ENCODE results near the gene TASP1.

Gene TASP1

GRCh38 chr20:13432126-13432525 is 206.6 kb downstream of the TASP1 start:
- DNase-seq (ENCODE audit: low spot score) = no peak

- DNase-seq (ENCODE audit: low spot score) = no peak
Observed at GRCh38 chr20:13430346-13431002, 208.3 kb downstream of the TASP1 start.

GRCh38 chr20:13428684-13429083 is 210.0 kb downstream of the TASP1 start:
- no peak for DNase-seq (ENCODE audit: low spot score)

- DNase-seq (ENCODE audit: low spot score) = no peak
Observed at GRCh38 chr20:13426870-13427269, 211.9 kb downstream of the TASP1 start.

GRCh38 chr20:13425381-13426135 is 213.2 kb downstream of the TASP1 start:
- DNase-seq (ENCODE audit: low spot score) = no peak

GRCh38 chr20:13424174-13424833 is 214.4 kb downstream of the TASP1 start:
- DNase-seq (ENCODE audit: low spot score) = no peak

GRCh38 chr20:13423472-13424173 is 215.1 kb downstream of the TASP1 start:
- no peak for DNase-seq (ENCODE audit: low spot score)

- DNase-seq (ENCODE audit: low spot score) = no peak
Observed at GRCh38 chr20:13422637-13423036, 216.1 kb downstream of the TASP1 start.

- DNase-seq (ENCODE audit: low spot score) = no peak
Observed at GRCh38 chr20:13420625-13421024, 218.1 kb downstream of the TASP1 start.

- no peak for DNase-seq (ENCODE audit: low spot score)
Observed at GRCh38 chr20:13419477-13419876, 219.3 kb downstream of the TASP1 start.

GRCh38 chr20:13418263-13419229 is 220.2 kb downstream of the TASP1 start:
- no peak for DNase-seq (ENCODE audit: low spot score)

GRCh38 chr20:13416531-13416930 is 222.2 kb downstream of the TASP1 start:
- DNase-seq (ENCODE audit: low spot score) = no peak

- DNase-seq (ENCODE audit: low spot score) = no peak
Observed at GRCh38 chr20:13412806-13413445, 225.8 kb downstream of the TASP1 start.

GRCh38 chr20:13404293-13404692 is 234.4 kb downstream of the TASP1 start:
- DNase-seq (ENCODE audit: low spot score) = no peak

GRCh38 chr20:13403453-13403852 is 235.3 kb downstream of the TASP1 start:
- DNase-seq (ENCODE audit: low spot score) = no peak

GRCh38 chr20:13402986-13403385 is 235.7 kb downstream of the TASP1 start:
- DNase-seq (ENCODE audit: low spot score) = no peak

GRCh38 chr20:13402171-13402760 is 236.5 kb downstream of the TASP1 start:
- no peak for DNase-seq (ENCODE audit: low spot score)

- DNase-seq (ENCODE audit: low spot score) = no peak
Observed at GRCh38 chr20:13401596-13401995, 237.1 kb downstream of the TASP1 start.

- no peak for DNase-seq (ENCODE audit: low spot score)
Observed at GRCh38 chr20:13400453-13400852, 238.3 kb downstream of the TASP1 start.

- DNase-seq (ENCODE audit: low spot score) = no peak
Observed at GRCh38 chr20:13397300-13397724, 241.4 kb downstream of the TASP1 start.

All from pons (tissue), 1 donor.